ENCODE results near the gene SRPK2. TPM values are rescaled to one million over a fixed set of nuclear protein-coding genes. Genes with fewer than 3 reads are reported as not detected.
A peak's percentile ranks its signal among the peaks of the same experiment; 100 is the strongest.

The SRPK2 gene
- total RNA-seq, 1 experiment from 2014 or later = 21.6 TPM

DNA sequence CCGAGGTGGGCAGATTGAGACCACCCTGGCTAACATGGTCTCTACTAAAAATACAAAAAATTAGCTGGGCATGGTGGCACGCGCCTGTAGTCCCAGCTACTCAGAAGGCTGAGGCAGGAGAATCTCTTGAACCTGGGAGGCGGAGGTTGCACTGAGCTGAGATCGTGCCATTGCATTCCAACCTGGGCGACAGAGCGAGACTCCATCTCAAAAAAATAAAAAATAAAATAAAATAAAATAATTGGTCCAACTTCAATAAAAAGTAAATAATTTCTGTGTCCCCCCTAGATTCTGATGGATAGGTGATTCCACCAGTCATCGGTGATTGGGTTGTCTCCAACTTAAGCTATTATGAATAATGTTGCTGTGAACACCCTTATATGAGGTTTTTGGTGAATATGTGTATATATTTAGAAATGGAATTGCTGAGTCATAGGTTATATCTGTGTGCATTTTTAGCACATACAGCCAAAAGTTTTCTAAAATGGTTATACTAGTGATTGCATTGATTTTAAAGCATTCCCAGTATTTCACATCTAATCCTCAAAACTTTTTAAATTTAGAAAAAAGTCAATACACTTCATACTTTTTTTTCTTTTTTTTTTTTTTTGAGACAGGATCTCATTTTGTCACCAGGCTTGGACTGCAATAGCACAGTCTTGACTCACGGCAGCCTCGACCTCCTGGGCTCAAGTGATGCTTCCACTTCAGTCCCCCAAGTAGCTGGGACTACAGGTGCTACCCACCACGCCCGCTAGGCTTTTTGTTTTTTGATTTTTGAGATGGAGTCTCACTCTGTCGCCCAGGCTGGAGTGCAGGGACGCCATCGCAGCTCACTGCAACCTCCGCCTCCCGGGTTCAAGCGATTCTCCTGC, 13.7 kb upstream of the SRPK2 start:
- Histone ChIP-seq H3K9ac (ENCODE audit: low read length) (no peak overlapping the region), H3K27me3 (ENCODE audit: low read length) (no peaks in the 10 kb centered on the region), H3K4me1 (ENCODE audit: insufficient read depth, low read length) (no peaks in the 10 kb centered on the region; the same call in 1 of the 2 replicates), H3K9me3 (ENCODE audit: low read length) (no peaks in the 10 kb centered on the region), H3F3A (ENCODE audit: low read length, unreplicated experiment) (peaks cover 4% of the 10 kb centered on the region), H3K27ac (ENCODE audit: low read length) (no peak overlapping the region), H3K79me2 (ENCODE audit: low read length) (no peaks in the 10 kb centered on the region), H3K4me3 (ENCODE audit: low read length) (no peak overlapping the region), H4K20me1 (ENCODE audit: low read length) (no peaks in the 10 kb centered on the region), H3K36me3 (ENCODE audit: low read depth, low read length) (no peaks in the 10 kb centered on the region), H2AFZ (ENCODE audit: low read length) (no peak overlapping the region), H3K4me2 (ENCODE audit: low read length) (no peak overlapping the region), H3K9me2 (replicated peaks; ENCODE audit: low read length) (no peaks in the 10 kb centered on the region)
- no TSS peak for BruUV-seq (replicated peaks)
- intact Hi-C loops (cut with micrococcal nuclease) = no loop called here
- CTCF ChIA-PET = no interaction called here
- ATAC-seq = no peak
- DNase-seq = no peak
- POLR2A ChIA-PET (ENCODE audit: unreplicated experiment) = interaction anchor here (0.7 kb wide), 1 partner anchor 200 kb away, joined by 4 read pairs; no protein-coding TSS in a partner anchor
- no peak for TF ChIP-seq EZH2phosphoT487 (IDR thresholded peaks at IDR 0.05; ENCODE audit: borderline replicate concordance, low read length)

DNA sequence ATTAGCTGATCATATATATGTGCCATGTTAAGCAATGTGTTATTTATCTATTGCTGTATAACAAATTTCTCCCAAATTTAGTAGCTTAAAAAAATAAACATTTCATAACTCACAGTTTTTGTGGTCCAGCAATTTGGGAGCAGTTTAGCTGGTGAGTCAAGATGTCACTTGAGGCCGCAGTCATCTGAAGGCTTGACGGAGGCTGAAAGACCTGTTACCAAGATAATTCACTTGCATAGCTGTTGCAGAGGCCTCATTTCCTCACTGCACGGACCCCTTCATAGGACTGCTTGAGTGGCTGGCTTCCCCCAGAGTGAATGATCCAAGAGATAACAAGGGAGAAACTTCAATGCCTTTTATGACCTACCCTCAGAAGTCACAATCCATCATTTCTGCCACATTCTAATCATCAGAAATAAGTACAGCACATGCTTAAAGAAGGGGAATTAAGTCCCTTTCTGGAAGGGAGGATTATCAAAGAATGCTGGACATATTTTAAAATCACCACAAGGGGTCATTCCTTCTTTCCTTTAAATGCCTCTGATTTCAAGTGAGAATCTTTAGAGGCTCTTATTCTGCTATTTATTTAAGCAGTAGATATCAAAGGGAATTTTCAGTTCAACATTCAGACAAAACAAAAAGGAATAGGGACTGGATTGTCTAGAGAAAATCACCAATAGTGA, 10.5 kb upstream of the SRPK2 start:
- Histone ChIP-seq H3K36me3 (ENCODE audit: low read depth, low read length) (no peaks in the 10 kb centered on the region), H3K4me1 (ENCODE audit: insufficient read depth, low read length) (no peaks in the 10 kb centered on the region; the same call in 1 of the 2 replicates), H3F3A (ENCODE audit: low read length, unreplicated experiment) (peaks cover 4% of the 10 kb centered on the region), H3K9ac (ENCODE audit: low read length) (no peak overlapping the region), H3K4me3 (ENCODE audit: low read length) (no peak overlapping the region), H3K27ac (ENCODE audit: low read length) (no peak overlapping the region), H4K20me1 (ENCODE audit: low read length) (no peaks in the 10 kb centered on the region), H3K27me3 (ENCODE audit: low read length) (no peaks in the 10 kb centered on the region), H3K4me2 (ENCODE audit: low read length) (no peak overlapping the region), H3K9me3 (ENCODE audit: low read length) (no peaks in the 10 kb centered on the region), H2AFZ (ENCODE audit: low read length) (no peak overlapping the region), H3K79me2 (ENCODE audit: low read length) (no peaks in the 10 kb centered on the region), H3K9me2 (replicated peaks; ENCODE audit: low read length) (no peaks in the 10 kb centered on the region)
- TF ChIP-seq, protein P1, sequence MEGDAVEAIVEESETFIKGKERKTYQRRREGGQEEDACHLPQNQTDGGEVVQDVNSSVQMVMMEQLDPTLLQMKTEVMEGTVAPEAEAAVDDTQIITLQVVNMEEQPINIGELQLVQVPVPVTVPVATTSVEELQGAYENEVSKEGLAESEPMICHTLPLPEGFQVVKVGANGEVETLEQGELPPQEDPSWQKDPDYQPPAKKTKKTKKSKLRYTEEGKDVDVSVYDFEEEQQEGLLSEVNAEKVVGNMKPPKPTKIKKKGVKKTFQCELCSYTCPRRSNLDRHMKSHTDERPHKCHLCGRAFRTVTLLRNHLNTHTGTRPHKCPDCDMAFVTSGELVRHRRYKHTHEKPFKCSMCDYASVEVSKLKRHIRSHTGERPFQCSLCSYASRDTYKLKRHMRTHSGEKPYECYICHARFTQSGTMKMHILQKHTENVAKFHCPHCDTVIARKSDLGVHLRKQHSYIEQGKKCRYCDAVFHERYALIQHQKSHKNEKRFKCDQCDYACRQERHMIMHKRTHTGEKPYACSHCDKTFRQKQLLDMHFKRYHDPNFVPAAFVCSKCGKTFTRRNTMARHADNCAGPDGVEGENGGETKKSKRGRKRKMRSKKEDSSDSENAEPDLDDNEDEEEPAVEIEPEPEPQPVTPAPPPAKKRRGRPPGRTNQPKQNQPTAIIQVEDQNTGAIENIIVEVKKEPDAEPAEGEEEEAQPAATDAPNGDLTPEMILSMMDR (conservative IDR thresholded peaks at IDR 0.05; ENCODE audit: low read depth, low read length) = peak; percentile 58
- TF ChIP-seq EZH2 (IDR thresholded peaks at IDR 0.05; ENCODE audit: low read length, unreplicated experiment) = no peak
- CTCF ChIA-PET = interaction anchor here (0.7 to 1.2 kb wide), 2 partner anchors 31 to 281 kb away, joined by 3 to 4 read pairs; no protein-coding TSS in a partner anchor
- peak; percentile 41 for DNase-seq
- BruUV-seq (replicated peaks) = no TSS peak
- intact Hi-C loops (cut with micrococcal nuclease) = loop anchor here (1.0 to 10.0 kb wide), 4 partner anchors 30 to 646 kb away; no protein-coding TSS in a partner anchor
- ATAC-seq = peak; percentile 70
- POLR2A ChIA-PET (ENCODE audit: unreplicated experiment) = interaction anchor here (0.5 to 0.6 kb wide), 2 partner anchors 7 to 54 kb away, joined by 3 to 4 read pairs; no protein-coding TSS in a partner anchor

DNA sequence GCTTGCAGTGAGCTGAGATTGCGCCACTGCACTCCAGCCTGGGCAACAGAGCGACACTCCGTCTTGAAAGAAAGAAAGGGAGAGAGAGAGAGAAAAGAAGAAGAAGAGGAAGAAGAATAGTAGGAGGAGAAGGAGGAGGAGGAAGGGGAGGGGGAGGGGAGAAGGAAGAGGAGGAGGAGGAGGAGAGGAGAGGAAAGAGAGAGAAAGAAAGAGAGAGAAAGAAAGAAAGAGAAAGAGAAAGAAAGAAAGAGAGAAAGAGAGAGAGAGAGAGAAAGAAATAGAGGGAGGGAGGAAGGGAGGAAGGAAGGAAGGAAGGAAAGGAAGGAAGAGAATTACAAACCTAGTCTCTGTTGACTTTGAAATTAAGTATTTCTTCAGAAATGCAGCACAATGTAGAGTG, 7.8 kb upstream of the SRPK2 start:
- ATAC-seq (no peak), DNase-seq (no peak)
- POLR2A ChIA-PET (ENCODE audit: unreplicated experiment) = no interaction called here
- Histone ChIP-seq H3F3A (ENCODE audit: low read length, unreplicated experiment) (peaks cover 4% of the 10 kb centered on the region), H4K20me1 (ENCODE audit: low read length) (no peaks in the 10 kb centered on the region), H3K36me3 (ENCODE audit: low read depth, low read length) (no peaks in the 10 kb centered on the region), H3K4me3 (ENCODE audit: low read length) (no peak overlapping the region), H3K79me2 (ENCODE audit: low read length) (no peaks in the 10 kb centered on the region), H2AFZ (ENCODE audit: low read length) (no peak overlapping the region), H3K9me3 (ENCODE audit: low read length) (no peaks in the 10 kb centered on the region), H3K9ac (ENCODE audit: low read length) (no peak overlapping the region), H3K4me2 (ENCODE audit: low read length) (no peak overlapping the region), H3K27me3 (ENCODE audit: low read length) (no peaks in the 10 kb centered on the region), H3K9me2 (replicated peaks; ENCODE audit: low read length) (no peaks in the 10 kb centered on the region), H3K4me1 (ENCODE audit: insufficient read depth, low read length) (no peaks in the 10 kb centered on the region), H3K27ac (ENCODE audit: low read length) (no peak overlapping the region)
- CTCF ChIA-PET = no interaction called here
- TF ChIP-seq, protein P1 (conservative IDR thresholded peaks at IDR 0.05; ENCODE audit: low read depth, low read length) = no peak
- TF ChIP-seq EZH2 (IDR thresholded peaks at IDR 0.05; ENCODE audit: low read length, unreplicated experiment) (no peak), EZH2phosphoT487 (IDR thresholded peaks at IDR 0.05; ENCODE audit: borderline replicate concordance, low read length) (no peak)
- no TSS peak for BruUV-seq (replicated peaks)
- intact Hi-C loops (cut with micrococcal nuclease) = loop anchor here (10.0 kb wide), 1 partner anchor 648 kb away; no protein-coding TSS in a partner anchor

Measured in PC-3 (cell line).